Measurements from ENCODE around the gene TOMM70. TPM values are rescaled to one million over a fixed set of nuclear protein-coding genes. Genes with fewer than 3 reads are reported as not detected.
A peak's percentile ranks its signal among the peaks of the same experiment; 100 is the strongest.

The TOMM70 gene
- total and polyA plus RNA-seq, 2 of the 13 experiments (the other 11 are each of a cell fraction or from before 2014, with no cell fraction given) = 27.0 to 77.2 TPM

DNA sequence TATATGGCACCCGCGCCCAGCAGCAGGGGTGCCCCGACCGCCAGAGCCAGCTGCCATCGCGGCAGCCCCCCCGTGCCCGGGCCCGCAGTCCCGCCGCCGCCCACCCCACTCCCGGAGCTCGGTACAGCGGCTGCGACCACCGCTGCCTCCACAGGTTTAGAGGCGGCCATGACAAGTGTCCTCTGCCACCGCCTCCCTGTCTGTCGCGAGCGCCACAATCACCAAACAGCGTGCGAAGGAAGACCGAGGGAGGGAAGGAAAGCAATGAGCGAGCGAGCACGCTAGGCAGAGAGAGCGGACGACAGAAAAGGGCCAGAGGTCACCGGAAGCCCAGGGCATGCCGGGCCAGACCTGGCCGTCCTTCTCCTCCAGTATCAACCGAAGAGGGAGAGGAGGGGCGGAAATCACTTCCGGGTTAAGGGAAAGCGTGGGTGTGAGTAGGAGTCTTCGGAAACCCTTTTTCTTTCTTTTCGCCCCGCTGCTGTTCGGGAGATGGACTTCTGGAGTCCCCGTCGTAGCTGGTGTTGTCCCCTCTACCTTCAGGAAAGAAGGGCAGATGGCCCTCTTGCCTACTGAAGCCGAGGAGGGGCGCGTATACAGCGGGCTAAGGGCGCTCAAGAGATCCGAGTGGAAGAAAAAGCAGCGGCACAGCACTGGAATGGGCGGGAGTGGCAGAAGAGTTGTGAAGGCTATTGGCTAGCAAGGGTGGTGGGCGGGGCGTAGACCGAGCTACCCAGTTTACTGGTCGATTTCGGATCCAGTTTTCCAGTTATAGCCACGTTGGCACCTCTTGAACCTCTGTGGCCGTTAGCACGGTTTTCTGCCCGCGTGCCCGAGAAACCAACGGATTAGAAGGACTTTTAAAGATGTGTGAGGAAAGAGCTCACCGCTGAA, at the start of gene TOMM70, which contains the start of gene LNP1 (continued):
- TF ChIP-seq MED8 (CRISPR knock-in tag; IDR thresholded peaks at IDR 0.05; ENCODE audit: insufficient replicate concordance) (peak; percentile 90), ZNF235 (CRISPR knock-in tag; IDR thresholded peaks at IDR 0.05; ENCODE audit: borderline replicate concordance) (peak; percentile 29; the same call in 1 of the 2 replicates), ZNF382 (CRISPR knock-in tag; IDR thresholded peaks at IDR 0.05; ENCODE audit: borderline replicate concordance) (no peak), POLR2AphosphoS2 (IDR thresholded peaks at IDR 0.05; ENCODE audit: low read depth, low read length) (peak; percentile 88), ZNF460 (CRISPR knock-in tag; IDR thresholded peaks at IDR 0.05; ENCODE audit: borderline replicate concordance) (no peak), ZFAT (CRISPR knock-in tag; conservative IDR thresholded peaks at IDR 0.05) (0 out of 2 replicates have a peak, but pooled peaks have one; percentile 30), BCL6 (CRISPR knock-in tag; IDR thresholded peaks at IDR 0.05) (peak; percentile 14; the same call in 1 of the 2 replicates), ETV6 (CRISPR knock-in tag; conservative IDR thresholded peaks at IDR 0.05) (no peak; the same call in none of the 2 replicates), ZKSCAN8 (CRISPR knock-in tag; IDR thresholded peaks at IDR 0.05; ENCODE audit: borderline replicate concordance) (peak; percentile 60; the same call in 1 of the 2 replicates), SAP130 (CRISPR knock-in tag; IDR thresholded peaks at IDR 0.05; ENCODE audit: low read depth) (peak; percentile 94), SYNCRIP (IDR thresholded peaks at IDR 0.05; ENCODE audit: insufficient read depth, low read depth, low read length) (no peak), CAMTA2 (CRISPR knock-in tag; IDR thresholded peaks at IDR 0.05; ENCODE audit: borderline replicate concordance) (0 out of 2 replicates have a peak, but pooled peaks have one; percentile 43), PAX8 (CRISPR knock-in tag; IDR thresholded peaks at IDR 0.05; ENCODE audit: borderline replicate concordance) (0 out of 2 replicates have a peak, but pooled peaks have one; percentile 53), NAIF1 (CRISPR knock-in tag; IDR thresholded peaks at IDR 0.05; ENCODE audit: borderline replicate concordance) (peak; percentile 45; the same call in 1 of the 2 replicates), ZSCAN22 (CRISPR knock-in tag; IDR thresholded peaks at IDR 0.05) (no peak), AKAP8 (CRISPR knock-in tag; IDR thresholded peaks at IDR 0.05) (no peak), ESRRA (CRISPR knock-in tag; IDR thresholded peaks at IDR 0.05; ENCODE audit: low read depth) (peak; percentile 85; the same call in 1 of the 2 replicates), CREB1 (IDR thresholded peaks at IDR 0.05) (no peak), CREB1 (CRISPR knock-in tag; IDR thresholded peaks at IDR 0.05) (peak; percentile 87), ZSCAN29 (CRISPR knock-in tag; conservative IDR thresholded peaks at IDR 0.05) (0 out of 2 replicates have a peak, but pooled peaks have one; percentile 42), KDM5A (IDR thresholded peaks at IDR 0.05; ENCODE audit: borderline replicate concordance, low read length) (peak; percentile 78; the same call in 1 of the 2 replicates), NCOR1 (IDR thresholded peaks at IDR 0.05; ENCODE audit: borderline replicate concordance, low read length) (peak; percentile 46; the same call in 1 of the 2 replicates), PHF20 (CRISPR knock-in tag; IDR thresholded peaks at IDR 0.05) (peak; percentile 89)
- TF ChIP-seq, protein P1, sequence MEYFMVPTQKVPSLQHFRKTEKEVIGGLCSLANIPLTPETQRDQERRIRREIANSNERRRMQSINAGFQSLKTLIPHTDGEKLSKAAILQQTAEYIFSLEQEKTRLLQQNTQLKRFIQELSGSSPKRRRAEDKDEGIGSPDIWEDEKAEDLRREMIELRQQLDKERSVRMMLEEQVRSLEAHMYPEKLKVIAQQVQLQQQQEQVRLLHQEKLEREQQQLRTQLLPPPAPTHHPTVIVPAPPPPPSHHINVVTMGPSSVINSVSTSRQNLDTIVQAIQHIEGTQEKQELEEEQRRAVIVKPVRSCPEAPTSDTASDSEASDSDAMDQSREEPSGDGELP (IDR thresholded peaks at IDR 0.05; ENCODE audit: borderline replicate concordance, low read depth) = peak; percentile 47; the same call in 1 of the 2 replicates
- TF ChIP-seq, protein P2, sequence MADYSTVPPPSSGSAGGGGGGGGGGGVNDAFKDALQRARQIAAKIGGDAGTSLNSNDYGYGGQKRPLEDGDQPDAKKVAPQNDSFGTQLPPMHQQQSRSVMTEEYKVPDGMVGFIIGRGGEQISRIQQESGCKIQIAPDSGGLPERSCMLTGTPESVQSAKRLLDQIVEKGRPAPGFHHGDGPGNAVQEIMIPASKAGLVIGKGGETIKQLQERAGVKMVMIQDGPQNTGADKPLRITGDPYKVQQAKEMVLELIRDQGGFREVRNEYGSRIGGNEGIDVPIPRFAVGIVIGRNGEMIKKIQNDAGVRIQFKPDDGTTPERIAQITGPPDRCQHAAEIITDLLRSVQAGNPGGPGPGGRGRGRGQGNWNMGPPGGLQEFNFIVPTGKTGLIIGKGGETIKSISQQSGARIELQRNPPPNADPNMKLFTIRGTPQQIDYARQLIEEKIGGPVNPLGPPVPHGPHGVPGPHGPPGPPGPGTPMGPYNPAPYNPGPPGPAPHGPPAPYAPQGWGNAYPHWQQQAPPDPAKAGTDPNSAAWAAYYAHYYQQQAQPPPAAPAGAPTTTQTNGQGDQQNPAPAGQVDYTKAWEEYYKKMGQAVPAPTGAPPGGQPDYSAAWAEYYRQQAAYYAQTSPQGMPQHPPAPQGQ (CRISPR knock-in tag; IDR thresholded peaks at IDR 0.05; ENCODE audit: borderline replicate concordance) = 0 out of 2 replicates have a peak, but pooled peaks have one; percentile 51
- TF ChIP-seq, protein P3, sequence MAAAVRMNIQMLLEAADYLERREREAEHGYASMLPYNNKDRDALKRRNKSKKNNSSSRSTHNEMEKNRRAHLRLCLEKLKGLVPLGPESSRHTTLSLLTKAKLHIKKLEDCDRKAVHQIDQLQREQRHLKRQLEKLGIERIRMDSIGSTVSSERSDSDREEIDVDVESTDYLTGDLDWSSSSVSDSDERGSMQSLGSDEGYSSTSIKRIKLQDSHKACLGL (CRISPR knock-in tag; IDR thresholded peaks at IDR 0.05) = peak; percentile 90
